Mesodermal cell (in vitro differentiated cells): ENCODE results near the gene PSMA8.
"Not testable (repeated sequence)": the region's sequence is repeated elsewhere in the genome, so short reads cannot be mapped to it uniquely, and the experiment has no call there.

Experiments used
- H3K27ac ChIP-seq: 2 replicates; pipeline ENCODE4 v1.7.0; 2013; ENCODE audit warnings: mild to moderate bottlenecking, low read depth, low read length, moderate library complexity; ENCODE audit not compliant: severe bottlenecking
- H3K36me3 ChIP-seq: 2 replicates; pipeline ENCODE4 v1.7.1; 2013; ENCODE audit warnings: mild to moderate bottlenecking, low read length, moderate library complexity; ENCODE audit not compliant: control insufficient read depth, insufficient read depth
- H3K4me1 ChIP-seq: one replicate; pipeline ENCODE4 v1.7.1; 2013; ENCODE audit warnings: mild to moderate bottlenecking, low read length; ENCODE audit not compliant: insufficient read depth, control insufficient read depth, poor library complexity, severe bottlenecking
- H3K4me3 ChIP-seq: 2 replicates; pipeline ENCODE4 v1.7.0; 2013; ENCODE audit warnings: low read length, control low read depth, mild to moderate bottlenecking; ENCODE audit not compliant: insufficient read depth, poor library complexity, severe bottlenecking; ENCODE audit errors: extremely low read depth
- H3K9me3 ChIP-seq: 2 replicates; pipeline ENCODE4 v1.7.1; 2013; ENCODE audit warnings: mild to moderate bottlenecking, low read length, moderate library complexity; ENCODE audit not compliant: control insufficient read depth
- WGBS, 2 experiments: methylation state at CpG; one replicate each; pipeline ENCODE4 v1.1.5; 2013; ENCODE audit warnings: missing lambda C conversion rate in 2 of 2; ENCODE audit not compliant: insufficient coverage in 2 of 2; 5-methylcytosine and 5-hydroxymethylcytosine counted together

The PSMA8 gene

GRCh38 chr18:26167592-26167991, 33.9 kb downstream of the PSMA8 start:
- not testable (repeated sequence) for H3K36me3 ChIP-seq, H3K9me3 ChIP-seq, H3K27ac ChIP-seq, H3K4me1 ChIP-seq, H3K4me3 ChIP-seq
- 100% methylated on average over 1 of the region's 1 CpG; no CpG with 5 or more reads in 1 of the 2 experiments for WGBS, 2 experiments

DNA sequence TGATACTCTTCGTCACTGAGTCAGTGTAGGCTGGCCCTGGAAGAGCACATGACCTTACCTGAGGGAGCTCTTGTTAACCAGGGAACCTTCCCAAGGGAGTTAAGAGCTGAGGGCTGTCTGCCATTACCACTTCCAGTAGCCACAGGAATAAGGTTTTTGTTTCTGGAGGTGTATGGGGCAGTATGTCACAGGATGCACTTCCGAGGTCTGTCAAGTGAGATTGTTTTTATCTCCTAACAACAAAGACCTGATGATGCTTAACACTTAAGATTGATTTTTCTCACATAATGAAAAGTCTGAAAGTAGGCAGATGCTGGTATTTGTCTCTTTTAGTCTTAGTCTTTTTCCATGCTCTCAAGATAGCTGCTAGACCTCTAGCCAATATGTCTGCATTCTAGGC, 41.8 kb downstream of the PSMA8 start:
- Histone ChIP-seq H3K27ac (no peak overlapping the region), H3K4me1 (no peaks in the 10 kb centered on the region), H3K4me3 (no peak overlapping the region), H3K36me3 (no peaks in the 10 kb centered on the region), H3K9me3 (peaks cover 3% of the 10 kb centered on the region)
- WGBS, 2 experiments = 75 to 100% methylated on average over 1 of the region's 2 CpGs

- no peak overlapping the region for H3K27ac ChIP-seq
- no peak overlapping the region for H3K4me3 ChIP-seq
- peaks cover 3% of the 10 kb centered on the region for H3K9me3 ChIP-seq
- no peaks in the 10 kb centered on the region for H3K36me3 ChIP-seq
- no peaks in the 10 kb centered on the region for H3K4me1 ChIP-seq
Observed at GRCh38 chr18:26176134-26176533, 42.5 kb downstream of the PSMA8 start.

GRCh38 chr18:26181343-26181826, 47.7 kb downstream of the PSMA8 start:
- no peaks in the 10 kb centered on the region for H3K9me3 ChIP-seq

GRCh38 chr18:26183395-26184112, 49.9 kb downstream of the PSMA8 start:
- H3K4me1 ChIP-seq = no peaks in the 10 kb centered on the region
- H3K27ac ChIP-seq = no peak overlapping the region
- no peak overlapping the region for H3K4me3 ChIP-seq
- H3K36me3 ChIP-seq = no peaks in the 10 kb centered on the region
- H3K9me3 ChIP-seq = no peaks in the 10 kb centered on the region

More at GRCh38 chr18:26181343-26181826, 47.7 kb downstream of the PSMA8 start:
- Histone ChIP-seq H3K36me3 (no peaks in the 10 kb centered on the region), H3K4me1 (no peaks in the 10 kb centered on the region), H3K4me3 (no peak overlapping the region), H3K27ac (no peak overlapping the region)
- 93 to 94% methylated on average over 6 to 7 of the region's 7 CpGs for WGBS, 2 experiments

GRCh38 chr18:26185267-26185666, 51.6 kb downstream of the PSMA8 start:
- no peaks in the 10 kb centered on the region for H3K9me3 ChIP-seq
- no peak overlapping the region for H3K27ac ChIP-seq
- H3K36me3 ChIP-seq = no peaks in the 10 kb centered on the region
- no peak overlapping the region for H3K4me3 ChIP-seq
- 65 to 69% methylated on average over 2 of the region's 2 CpGs for WGBS, 2 experiments
- H3K4me1 ChIP-seq = no peaks in the 10 kb centered on the region

GRCh38 chr18:26190506-26190905, 56.8 kb downstream of the PSMA8 start:
- 84 to 94% methylated on average over 7 of the region's 8 CpGs for WGBS, 2 experiments
- Histone ChIP-seq H3K36me3 (no peaks in the 10 kb centered on the region), H3K4me3 (no peak overlapping the region), H3K4me1 (no peaks in the 10 kb centered on the region), H3K27ac (no peak overlapping the region), H3K9me3 (no peaks in the 10 kb centered on the region)

GRCh38 chr18:26192233-26192632, 58.6 kb downstream of the PSMA8 start:
- WGBS, 2 experiments = no CpG with 5 or more reads among the region's 1 CpG
- Histone ChIP-seq H3K4me3 (no peak overlapping the region), H3K27ac (no peak overlapping the region), H3K9me3 (no peaks in the 10 kb centered on the region), H3K4me1 (no peaks in the 10 kb centered on the region), H3K36me3 (no peaks in the 10 kb centered on the region)

GRCh38 chr18:26196605-26197004, 62.9 kb downstream of the PSMA8 start:
- Histone ChIP-seq H3K4me1 (no peaks in the 10 kb centered on the region), H3K36me3 (no peaks in the 10 kb centered on the region), H3K9me3 (no peaks in the 10 kb centered on the region), H3K27ac (no peak overlapping the region), H3K4me3 (no peak overlapping the region)
- 73 to 89% methylated on average over 3 of the region's 3 CpGs for WGBS, 2 experiments

GRCh38 chr18:26202001-26202400, 68.3 kb downstream of the PSMA8 start:
- not testable (repeated sequence) for H3K4me1 ChIP-seq, H3K4me3 ChIP-seq, H3K36me3 ChIP-seq, H3K9me3 ChIP-seq, H3K27ac ChIP-seq
- 89 to 92% methylated on average over 5 to 6 of the region's 9 CpGs for WGBS, 2 experiments

GRCh38 chr18:26205318-26205717, 71.6 kb downstream of the PSMA8 start:
- no CpG with 5 or more reads among the region's 1 CpG for WGBS, 2 experiments
- no peaks in the 10 kb centered on the region for H3K36me3 ChIP-seq

More at GRCh38 chr18:26205318-26205717, 71.6 kb downstream of the PSMA8 start:
- Histone ChIP-seq H3K27ac (no peak overlapping the region), H3K4me3 (no peak overlapping the region), H3K4me1 (no peaks in the 10 kb centered on the region), H3K9me3 (no peaks in the 10 kb centered on the region)
